GM12878 (cell line): Measurements from ENCODE around the gene BIVM. TPM values are rescaled to one million over a fixed set of nuclear protein-coding genes. Genes with fewer than 3 reads are reported as not detected.

Experiments
- ZNF207 ChIP-seq: fragments of 450-650 bp; IDR thresholded peaks from 2 replicates; pipeline ENCODE4 v1.6.1; 2014; ENCODE audit warnings: antibody characterized with exemption, mild to moderate bottlenecking, borderline replicate concordance
- polyA plus RNA-seq, 11 experiments: library from polyadenylated mRNA; depleted of rRNA in 4 of 11; unstranded in 6 of 11; stranded (reverse) in 5 of 11; fragments of >200 nt; fragmentation: Nextera tagmentation in 4 of 11; fragmentation: Illumina TruSeq in 1 of 11; extraction: Ambion mirVana in 4 of 11; extraction: Trizol in 1 of 11; gene quantifications; 1 replicate in 1 of 11; 2 replicates in 10 of 11; pipeline versions ENCODE4 v1.2.1 to v1.2.3, GENCODE V29; 2011 to 2016; ENCODE audit warnings: inconsistent platforms in 2 of 11, missing spikeins in 2 of 11, low read depth in 1 of 11
- total RNA-seq, 4 experiments: library from RNA; depleted of rRNA in 3 of 4; stranded (reverse); fragments of >200 nt in 3 of 4; fragmentation: Illumina TruSeq in 1 of 4; extraction: Trizol in 1 of 4; gene quantifications; 2 replicates each; pipeline versions ENCODE4 v1.2.1 to v1.2.3, GENCODE V29; 2013 to 2021
- TF ChIP-seq, protein P1 (sequence below): fragments of 450-650 bp; IDR thresholded peaks from 2 replicates; pipeline ENCODE4 v1.6.1; 2016; ENCODE audit warnings: mild to moderate bottlenecking, moderate library complexity, borderline replicate concordance
- TF ChIP-seq, protein P2 (sequence below): IDR thresholded peaks from 2 replicates; pipeline ENCODE4 v1.6.1; 2011; ENCODE audit warnings: mild to moderate bottlenecking, low read depth, low read length, moderate library complexity; ENCODE audit not compliant: insufficient replicate concordance
- TF ChIP-seq, protein P3 (sequence below): fragments of 450-650 bp; IDR thresholded peaks from 2 replicates; pipeline ENCODE4 v1.6.1; 2017; ENCODE audit warnings: mild to moderate bottlenecking, moderate library complexity
- TF ChIP-seq, protein P4 (sequence below): fragments of 450-650 bp; IDR thresholded peaks from 2 replicates; pipeline ENCODE4 v1.6.1; 2016; ENCODE audit warnings: mild to moderate bottlenecking
- TF ChIP-seq, protein P5 (sequence below): IDR thresholded peaks from 2 replicates; pipeline ENCODE4 v1.6.1; 2011; ENCODE audit warnings: borderline replicate concordance, low read depth, mild to moderate bottlenecking, moderate library complexity, mixed read lengths, low read length; ENCODE audit not compliant: insufficient read depth; ENCODE audit errors: extremely low read length
- TF ChIP-seq, protein P6 (sequence below): fragments of 450-650 bp; IDR thresholded peaks from 2 replicates; pipeline ENCODE4 v1.6.1; 2017; ENCODE audit warnings: mild to moderate bottlenecking, moderate library complexity
- TF ChIP-seq, protein P7 (sequence below): IDR thresholded peaks from 2 replicates; pipeline ENCODE4 v1.6.1; 2012; ENCODE audit warnings: low read depth, low read length, improper control_type of control experiment

BIVM gene
- total and polyA plus RNA-seq, 10 of the 15 experiments (the other 5 are each of a cell fraction or from before 2014, with no cell fraction given) = 3.4 to 20.1 (median 14.1) TPM

DNA sequence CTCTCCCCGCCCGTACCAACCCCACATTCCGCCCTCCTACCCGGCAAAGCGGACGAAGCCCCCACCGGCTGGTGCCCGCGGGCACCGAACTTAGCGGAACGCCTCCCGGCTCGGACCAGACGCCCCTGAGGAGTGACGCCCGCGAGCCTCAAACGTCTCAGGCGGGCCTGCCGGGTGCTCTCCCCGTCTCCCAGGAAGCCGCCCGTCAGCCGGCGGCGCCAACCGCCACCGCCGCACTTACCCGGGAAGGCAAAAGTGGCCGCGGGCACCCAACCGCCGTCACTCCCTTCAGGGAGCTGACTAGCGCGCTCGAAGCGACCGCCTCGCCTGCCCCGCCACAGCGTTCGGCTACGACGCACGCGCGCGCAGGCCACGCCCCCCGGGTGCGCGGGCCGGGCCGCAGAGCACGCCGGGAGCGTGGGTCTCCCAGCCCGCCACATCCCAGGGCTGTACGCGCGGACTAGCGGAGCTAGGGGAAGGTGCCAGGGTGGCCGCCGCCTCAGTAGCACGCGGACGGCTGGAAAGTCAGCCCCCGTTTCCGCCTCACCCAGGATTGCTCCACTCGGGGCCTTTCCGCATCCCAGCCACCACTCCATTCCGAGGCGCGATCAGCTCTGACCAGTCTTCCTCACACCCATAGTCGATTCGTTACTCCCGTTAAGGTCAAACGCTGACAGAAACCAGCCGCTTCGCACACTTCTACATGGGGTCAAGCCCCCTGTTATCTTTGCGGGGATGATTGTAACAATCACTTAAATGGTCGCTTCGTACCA lies 25.3 kb upstream of the BIVM start, which contains the start of gene TEX30 (continued):
- TF ChIP-seq, protein P1, sequence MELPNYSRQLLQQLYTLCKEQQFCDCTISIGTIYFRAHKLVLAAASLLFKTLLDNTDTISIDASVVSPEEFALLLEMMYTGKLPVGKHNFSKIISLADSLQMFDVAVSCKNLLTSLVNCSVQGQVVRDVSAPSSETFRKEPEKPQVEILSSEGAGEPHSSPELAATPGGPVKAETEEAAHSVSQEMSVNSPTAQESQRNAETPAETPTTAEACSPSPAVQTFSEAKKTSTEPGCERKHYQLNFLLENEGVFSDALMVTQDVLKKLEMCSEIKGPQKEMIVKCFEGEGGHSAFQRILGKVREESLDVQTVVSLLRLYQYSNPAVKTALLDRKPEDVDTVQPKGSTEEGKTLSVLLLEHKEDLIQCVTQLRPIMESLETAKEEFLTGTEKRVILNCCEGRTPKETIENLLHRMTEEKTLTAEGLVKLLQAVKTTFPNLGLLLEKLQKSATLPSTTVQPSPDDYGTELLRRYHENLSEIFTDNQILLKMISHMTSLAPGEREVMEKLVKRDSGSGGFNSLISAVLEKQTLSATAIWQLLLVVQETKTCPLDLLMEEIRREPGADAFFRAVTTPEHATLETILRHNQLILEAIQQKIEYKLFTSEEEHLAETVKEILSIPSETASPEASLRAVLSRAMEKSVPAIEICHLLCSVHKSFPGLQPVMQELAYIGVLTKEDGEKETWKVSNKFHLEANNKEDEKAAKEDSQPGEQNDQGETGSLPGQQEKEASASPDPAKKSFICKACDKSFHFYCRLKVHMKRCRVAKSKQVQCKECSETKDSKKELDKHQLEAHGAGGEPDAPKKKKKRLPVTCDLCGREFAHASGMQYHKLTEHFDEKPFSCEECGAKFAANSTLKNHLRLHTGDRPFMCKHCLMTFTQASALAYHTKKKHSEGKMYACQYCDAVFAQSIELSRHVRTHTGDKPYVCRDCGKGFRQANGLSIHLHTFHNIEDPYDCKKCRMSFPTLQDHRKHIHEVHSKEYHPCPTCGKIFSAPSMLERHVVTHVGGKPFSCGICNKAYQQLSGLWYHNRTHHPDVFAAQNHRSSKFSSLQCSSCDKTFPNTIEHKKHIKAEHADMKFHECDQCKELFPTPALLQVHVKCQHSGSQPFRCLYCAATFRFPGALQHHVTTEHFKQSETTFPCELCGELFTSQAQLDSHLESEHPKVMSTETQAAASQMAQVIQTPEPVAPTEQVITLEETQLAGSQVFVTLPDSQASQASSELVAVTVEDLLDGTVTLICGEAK = 0 out of 2 replicates have a peak, but pooled peaks have one; percentile 46
- TF ChIP-seq, protein P2, sequence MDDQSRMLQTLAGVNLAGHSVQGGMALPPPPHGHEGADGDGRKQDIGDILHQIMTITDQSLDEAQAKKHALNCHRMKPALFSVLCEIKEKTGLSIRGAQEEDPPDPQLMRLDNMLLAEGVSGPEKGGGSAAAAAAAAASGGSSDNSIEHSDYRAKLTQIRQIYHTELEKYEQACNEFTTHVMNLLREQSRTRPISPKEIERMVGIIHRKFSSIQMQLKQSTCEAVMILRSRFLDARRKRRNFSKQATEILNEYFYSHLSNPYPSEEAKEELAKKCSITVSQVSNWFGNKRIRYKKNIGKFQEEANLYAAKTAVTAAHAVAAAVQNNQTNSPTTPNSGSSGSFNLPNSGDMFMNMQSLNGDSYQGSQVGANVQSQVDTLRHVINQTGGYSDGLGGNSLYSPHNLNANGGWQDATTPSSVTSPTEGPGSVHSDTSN = no peak
- TF ChIP-seq, protein P3, sequence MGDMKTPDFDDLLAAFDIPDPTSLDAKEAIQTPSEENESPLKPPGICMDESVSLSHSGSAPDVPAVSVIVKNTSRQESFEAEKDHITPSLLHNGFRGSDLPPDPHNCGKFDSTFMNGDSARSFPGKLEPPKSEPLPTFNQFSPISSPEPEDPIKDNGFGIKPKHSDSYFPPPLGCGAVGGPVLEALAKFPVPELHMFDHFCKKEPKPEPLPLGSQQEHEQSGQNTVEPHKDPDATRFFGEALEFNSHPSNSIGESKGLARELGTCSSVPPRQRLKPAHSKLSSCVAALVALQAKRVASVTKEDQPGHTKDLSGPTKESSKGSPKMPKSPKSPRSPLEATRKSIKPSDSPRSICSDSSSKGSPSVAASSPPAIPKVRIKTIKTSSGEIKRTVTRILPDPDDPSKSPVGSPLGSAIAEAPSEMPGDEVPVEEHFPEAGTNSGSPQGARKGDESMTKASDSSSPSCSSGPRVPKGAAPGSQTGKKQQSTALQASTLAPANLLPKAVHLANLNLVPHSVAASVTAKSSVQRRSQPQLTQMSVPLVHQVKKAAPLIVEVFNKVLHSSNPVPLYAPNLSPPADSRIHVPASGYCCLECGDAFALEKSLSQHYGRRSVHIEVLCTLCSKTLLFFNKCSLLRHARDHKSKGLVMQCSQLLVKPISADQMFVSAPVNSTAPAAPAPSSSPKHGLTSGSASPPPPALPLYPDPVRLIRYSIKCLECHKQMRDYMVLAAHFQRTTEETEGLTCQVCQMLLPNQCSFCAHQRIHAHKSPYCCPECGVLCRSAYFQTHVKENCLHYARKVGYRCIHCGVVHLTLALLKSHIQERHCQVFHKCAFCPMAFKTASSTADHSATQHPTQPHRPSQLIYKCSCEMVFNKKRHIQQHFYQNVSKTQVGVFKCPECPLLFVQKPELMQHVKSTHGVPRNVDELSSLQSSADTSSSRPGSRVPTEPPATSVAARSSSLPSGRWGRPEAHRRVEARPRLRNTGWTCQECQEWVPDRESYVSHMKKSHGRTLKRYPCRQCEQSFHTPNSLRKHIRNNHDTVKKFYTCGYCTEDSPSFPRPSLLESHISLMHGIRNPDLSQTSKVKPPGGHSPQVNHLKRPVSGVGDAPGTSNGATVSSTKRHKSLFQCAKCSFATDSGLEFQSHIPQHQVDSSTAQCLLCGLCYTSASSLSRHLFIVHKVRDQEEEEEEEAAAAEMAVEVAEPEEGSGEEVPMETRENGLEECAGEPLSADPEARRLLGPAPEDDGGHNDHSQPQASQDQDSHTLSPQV = no peak
- TF ChIP-seq, protein P4, sequence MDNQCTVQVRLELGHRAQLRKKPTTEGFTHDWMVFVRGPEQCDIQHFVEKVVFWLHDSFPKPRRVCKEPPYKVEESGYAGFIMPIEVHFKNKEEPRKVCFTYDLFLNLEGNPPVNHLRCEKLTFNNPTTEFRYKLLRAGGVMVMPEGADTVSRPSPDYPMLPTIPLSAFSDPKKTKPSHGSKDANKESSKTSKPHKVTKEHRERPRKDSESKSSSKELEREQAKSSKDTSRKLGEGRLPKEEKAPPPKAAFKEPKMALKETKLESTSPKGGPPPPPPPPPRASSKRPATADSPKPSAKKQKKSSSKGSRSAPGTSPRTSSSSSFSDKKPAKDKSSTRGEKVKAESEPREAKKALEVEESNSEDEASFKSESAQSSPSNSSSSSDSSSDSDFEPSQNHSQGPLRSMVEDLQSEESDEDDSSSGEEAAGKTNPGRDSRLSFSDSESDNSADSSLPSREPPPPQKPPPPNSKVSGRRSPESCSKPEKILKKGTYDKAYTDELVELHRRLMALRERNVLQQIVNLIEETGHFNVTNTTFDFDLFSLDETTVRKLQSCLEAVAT = peak; percentile 98; the same call in 1 of the 2 replicates
- TF ChIP-seq, protein P5, sequence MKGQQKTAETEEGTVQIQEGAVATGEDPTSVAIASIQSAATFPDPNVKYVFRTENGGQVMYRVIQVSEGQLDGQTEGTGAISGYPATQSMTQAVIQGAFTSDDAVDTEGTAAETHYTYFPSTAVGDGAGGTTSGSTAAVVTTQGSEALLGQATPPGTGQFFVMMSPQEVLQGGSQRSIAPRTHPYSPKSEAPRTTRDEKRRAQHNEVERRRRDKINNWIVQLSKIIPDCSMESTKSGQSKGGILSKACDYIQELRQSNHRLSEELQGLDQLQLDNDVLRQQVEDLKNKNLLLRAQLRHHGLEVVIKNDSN = peak; percentile 2
- TF ChIP-seq, protein P6, sequence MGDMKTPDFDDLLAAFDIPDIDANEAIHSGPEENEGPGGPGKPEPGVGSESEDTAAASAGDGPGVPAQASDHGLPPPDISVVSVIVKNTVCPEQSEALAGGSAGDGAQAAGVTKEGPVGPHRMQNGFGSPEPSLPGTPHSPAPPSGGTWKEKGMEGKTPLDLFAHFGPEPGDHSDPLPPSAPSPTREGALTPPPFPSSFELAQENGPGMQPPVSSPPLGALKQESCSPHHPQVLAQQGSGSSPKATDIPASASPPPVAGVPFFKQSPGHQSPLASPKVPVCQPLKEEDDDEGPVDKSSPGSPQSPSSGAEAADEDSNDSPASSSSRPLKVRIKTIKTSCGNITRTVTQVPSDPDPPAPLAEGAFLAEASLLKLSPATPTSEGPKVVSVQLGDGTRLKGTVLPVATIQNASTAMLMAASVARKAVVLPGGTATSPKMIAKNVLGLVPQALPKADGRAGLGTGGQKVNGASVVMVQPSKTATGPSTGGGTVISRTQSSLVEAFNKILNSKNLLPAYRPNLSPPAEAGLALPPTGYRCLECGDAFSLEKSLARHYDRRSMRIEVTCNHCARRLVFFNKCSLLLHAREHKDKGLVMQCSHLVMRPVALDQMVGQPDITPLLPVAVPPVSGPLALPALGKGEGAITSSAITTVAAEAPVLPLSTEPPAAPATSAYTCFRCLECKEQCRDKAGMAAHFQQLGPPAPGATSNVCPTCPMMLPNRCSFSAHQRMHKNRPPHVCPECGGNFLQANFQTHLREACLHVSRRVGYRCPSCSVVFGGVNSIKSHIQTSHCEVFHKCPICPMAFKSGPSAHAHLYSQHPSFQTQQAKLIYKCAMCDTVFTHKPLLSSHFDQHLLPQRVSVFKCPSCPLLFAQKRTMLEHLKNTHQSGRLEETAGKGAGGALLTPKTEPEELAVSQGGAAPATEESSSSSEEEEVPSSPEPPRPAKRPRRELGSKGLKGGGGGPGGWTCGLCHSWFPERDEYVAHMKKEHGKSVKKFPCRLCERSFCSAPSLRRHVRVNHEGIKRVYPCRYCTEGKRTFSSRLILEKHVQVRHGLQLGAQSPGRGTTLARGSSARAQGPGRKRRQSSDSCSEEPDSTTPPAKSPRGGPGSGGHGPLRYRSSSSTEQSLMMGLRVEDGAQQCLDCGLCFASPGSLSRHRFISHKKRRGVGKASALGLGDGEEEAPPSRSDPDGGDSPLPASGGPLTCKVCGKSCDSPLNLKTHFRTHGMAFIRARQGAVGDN = peak; percentile 99
- TF ChIP-seq, protein P7, sequence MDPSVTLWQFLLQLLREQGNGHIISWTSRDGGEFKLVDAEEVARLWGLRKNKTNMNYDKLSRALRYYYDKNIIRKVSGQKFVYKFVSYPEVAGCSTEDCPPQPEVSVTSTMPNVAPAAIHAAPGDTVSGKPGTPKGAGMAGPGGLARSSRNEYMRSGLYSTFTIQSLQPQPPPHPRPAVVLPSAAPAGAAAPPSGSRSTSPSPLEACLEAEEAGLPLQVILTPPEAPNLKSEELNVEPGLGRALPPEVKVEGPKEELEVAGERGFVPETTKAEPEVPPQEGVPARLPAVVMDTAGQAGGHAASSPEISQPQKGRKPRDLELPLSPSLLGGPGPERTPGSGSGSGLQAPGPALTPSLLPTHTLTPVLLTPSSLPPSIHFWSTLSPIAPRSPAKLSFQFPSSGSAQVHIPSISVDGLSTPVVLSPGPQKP = no peak
- TF ChIP-seq ZNF207 = peak; percentile 37; the same call in 1 of the 2 replicates
